Measurements from ENCODE around the gene CLCN3. TPM values are rescaled to one million over a fixed set of nuclear protein-coding genes. Genes with fewer than 3 reads are reported as not detected.

Gene CLCN3
- total and polyA plus RNA-seq, 9 of the 15 experiments (the other 6 are each of a cell fraction or from before 2014, with no cell fraction given): 12.7 to 60.6 (median 38.5) TPM

- TF ChIP-seq FOXK2 (conservative IDR thresholded peaks at IDR 0.05 in 1 of 2, IDR thresholded peaks at IDR 0.05 in 1 of 2; ENCODE audit: low read depth in 2 of 2) (peak; percentile 92 to 93), MTA2 (IDR thresholded peaks at IDR 0.05; ENCODE audit: low read depth) (peak; percentile 95), SRSF1 (IDR thresholded peaks at IDR 0.05; ENCODE audit: low read depth, low read length) (no peak), ETS1 (conservative IDR thresholded peaks at IDR 0.05; ENCODE audit: control insufficient read depth, low read depth, low read length) (no peak), NFXL1 (CRISPR knock-in tag; IDR thresholded peaks at IDR 0.05) (no peak), SFPQ (IDR thresholded peaks at IDR 0.05; ENCODE audit: low read depth, low read length) (no peak), MGA (IDR thresholded peaks at IDR 0.05) (no peak), HDAC1 (IDR thresholded peaks at IDR 0.05) (peak in 1 of 2 experiments; percentile 34; a peak in 1 of 4 replicates), ARID3B (CRISPR knock-in tag; IDR thresholded peaks at IDR 0.05; ENCODE audit: borderline replicate concordance) (no peak)
Observed at GRCh38 chr4:169626331-169627282, 6.2 kb downstream of the CLCN3 start (continued).

Data from K562 (cell line).